ENCODE results near the gene CHST15.

DNA sequence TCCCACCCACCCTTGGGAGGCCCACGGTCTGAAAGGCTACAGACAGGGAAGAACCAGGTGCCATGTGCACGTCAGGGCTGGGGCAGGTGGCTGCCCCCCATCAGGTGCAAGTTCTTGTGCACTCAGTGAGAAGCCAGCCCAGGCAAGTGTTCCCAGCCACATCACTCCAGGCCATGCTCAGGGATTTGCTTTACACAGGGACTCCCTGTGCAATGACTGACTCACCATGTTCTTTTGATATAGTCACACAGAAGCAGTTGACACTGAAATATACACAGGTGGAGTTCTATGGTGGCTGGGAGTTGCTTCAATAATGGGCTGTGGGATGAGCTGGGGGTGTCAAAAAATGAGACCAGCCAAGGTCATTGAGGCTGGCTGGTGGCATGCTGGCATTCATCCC, 8.0 kb upstream of the CHST15 start:
- TF ChIP-seq, protein P1, sequence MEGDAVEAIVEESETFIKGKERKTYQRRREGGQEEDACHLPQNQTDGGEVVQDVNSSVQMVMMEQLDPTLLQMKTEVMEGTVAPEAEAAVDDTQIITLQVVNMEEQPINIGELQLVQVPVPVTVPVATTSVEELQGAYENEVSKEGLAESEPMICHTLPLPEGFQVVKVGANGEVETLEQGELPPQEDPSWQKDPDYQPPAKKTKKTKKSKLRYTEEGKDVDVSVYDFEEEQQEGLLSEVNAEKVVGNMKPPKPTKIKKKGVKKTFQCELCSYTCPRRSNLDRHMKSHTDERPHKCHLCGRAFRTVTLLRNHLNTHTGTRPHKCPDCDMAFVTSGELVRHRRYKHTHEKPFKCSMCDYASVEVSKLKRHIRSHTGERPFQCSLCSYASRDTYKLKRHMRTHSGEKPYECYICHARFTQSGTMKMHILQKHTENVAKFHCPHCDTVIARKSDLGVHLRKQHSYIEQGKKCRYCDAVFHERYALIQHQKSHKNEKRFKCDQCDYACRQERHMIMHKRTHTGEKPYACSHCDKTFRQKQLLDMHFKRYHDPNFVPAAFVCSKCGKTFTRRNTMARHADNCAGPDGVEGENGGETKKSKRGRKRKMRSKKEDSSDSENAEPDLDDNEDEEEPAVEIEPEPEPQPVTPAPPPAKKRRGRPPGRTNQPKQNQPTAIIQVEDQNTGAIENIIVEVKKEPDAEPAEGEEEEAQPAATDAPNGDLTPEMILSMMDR (IDR thresholded peaks at IDR 0.05; ENCODE audit: borderline replicate concordance, extremely low read depth, low read length, poor library complexity, severe bottlenecking), result no peak
- TF ChIP-seq EZH2 (IDR thresholded peaks at IDR 0.05; ENCODE audit: borderline replicate concordance, low read depth, low read length, severe bottlenecking), result no peak
